Loucy (cell line): ENCODE measurements around the gene NOL9.
"Not testable (repeated sequence)": the region's sequence is repeated elsewhere in the genome, so short reads cannot be mapped to it uniquely, and the experiment has no call there.

Source experiments
- H2AFZ ChIP-seq: fragments of 200-600 bp; sonication (generic); 2 replicates; pipeline ENCODE4 v1.6.0; 2016; ENCODE audit warnings: antibody characterized with exemption, mild to moderate bottlenecking, low read length, moderate library complexity
- H3F3A ChIP-seq: fragments of 200-600 bp; 2 replicates; pipeline ENCODE4 v1.6.0; 2016; ENCODE audit warnings: antibody characterized with exemption, low read depth, mild to moderate bottlenecking
- H3K27me3 ChIP-seq: fragments of 200-600 bp; sonication (generic); 2 replicates; pipeline ENCODE4 v1.6.1; 2014; ENCODE audit warnings: low read length, mild to moderate bottlenecking; ENCODE audit not compliant: insufficient read depth, poor library complexity, severe bottlenecking
- H3K36me3 ChIP-seq: fragments of 200-600 bp; sonication (generic); 2 replicates; pipeline ENCODE4 v1.6.1; 2016; ENCODE audit warnings: low read length; ENCODE audit not compliant: insufficient read depth
- H3K4me1 ChIP-seq: fragments of 200-600 bp; sonication (generic); 2 replicates; pipeline ENCODE4 v1.5.1; 2014; ENCODE audit warnings: low read length, mild to moderate bottlenecking; ENCODE audit not compliant: insufficient read depth, poor library complexity, severe bottlenecking
- H3K4me2 ChIP-seq: fragments of 200-600 bp; sonication (generic); 2 replicates; pipeline ENCODE4 v1.6.0; 2014; ENCODE audit warnings: antibody characterized with exemption, low read length, low read depth, mild to moderate bottlenecking; ENCODE audit not compliant: poor library complexity, severe bottlenecking
- H3K4me3 ChIP-seq: fragments of 200-600 bp; sonication (generic); 2 replicates; pipeline ENCODE4 v1.5.1; 2014; ENCODE audit warnings: low read length, mild to moderate bottlenecking, mixed read lengths; ENCODE audit not compliant: poor library complexity, severe bottlenecking
- H3K79me2 ChIP-seq: fragments of 200-600 bp; sonication (generic); 2 replicates; pipeline ENCODE4 v1.6.1; 2014; ENCODE audit warnings: low read length; ENCODE audit not compliant: insufficient read depth
- H3K9ac ChIP-seq: fragments of 200-600 bp; sonication (generic); 2 replicates; pipeline ENCODE4 v1.6.0; 2014; ENCODE audit warnings: mild to moderate bottlenecking, low read depth, low read length, moderate library complexity; ENCODE audit not compliant: poor library complexity, severe bottlenecking
- H3K9me2 ChIP-seq: fragments of 200-600 bp; sonication (generic); replicated peaks from 2 replicates; pipeline ENCODE4 v1.6.1; 2016; ENCODE audit warnings: low read depth, low read length, mixed read lengths
- H3K9me3 ChIP-seq: fragments of 200-600 bp; sonication (generic); 2 replicates; pipeline ENCODE4 v1.6.1; 2014; ENCODE audit warnings: mild to moderate bottlenecking, antibody characterized with exemption, low read length, low read depth; ENCODE audit not compliant: insufficient read depth
- H4K20me1 ChIP-seq: fragments of 200-600 bp; sonication (generic); 2 replicates; pipeline ENCODE4 v1.6.0; 2014; ENCODE audit warnings: antibody characterized with exemption, low read length, mild to moderate bottlenecking; ENCODE audit not compliant: insufficient read depth, poor library complexity, severe bottlenecking
- CTCF ChIP-seq: fragments of 200-600 bp; sonication (generic); conservative IDR thresholded peaks from 2 replicates; pipeline ENCODE4 v1.5.1; 2014; ENCODE audit warnings: mild to moderate bottlenecking, antibody characterized with exemption, low read length
- EZH2phosphoT487 ChIP-seq: fragments of 200-600 bp; IDR thresholded peaks from 2 replicates; pipeline ENCODE4 v1.6.1; 2018; ENCODE audit warnings: antibody characterized with exemption, mild to moderate bottlenecking, moderate library complexity, borderline replicate concordance

The NOL9 gene

GRCh38 chr1:6601923-6602668 lies 47.8 kb upstream of the NOL9 start:
- no peaks in the 10 kb centered on the region for H3K9me3 ChIP-seq
- no peaks in the 10 kb centered on the region for H3K27me3 ChIP-seq
- H3K9me2 ChIP-seq, result no peaks in the 10 kb centered on the region
- 0 out of 2 replicates have a peak, but pooled peaks cover 5% of the 10 kb centered on the region for H3F3A ChIP-seq
- no peak for TF ChIP-seq EZH2phosphoT487
- TF ChIP-seq CTCF, result no peak
- peak overlapping the region; percentile 74 for H3K9ac ChIP-seq
- H3K4me3 ChIP-seq, result peak overlapping the region; percentile 81
- H3K4me1 ChIP-seq, result peaks cover 24% of the 10 kb centered on the region
- peaks cover 14% of the 10 kb centered on the region; the same call in 1 of the 2 replicates for H3K36me3 ChIP-seq
- H3K4me2 ChIP-seq, result peak overlapping the region; percentile 94
- H3K79me2 ChIP-seq, result peaks cover 53% of the 10 kb centered on the region
- H4K20me1 ChIP-seq, result peaks cover 29% of the 10 kb centered on the region
- H2AFZ ChIP-seq, result peak overlapping the region; percentile 94

- peaks cover 61% of the 10 kb centered on the region for H3K79me2 ChIP-seq
- H3K9me3 ChIP-seq, result no peaks in the 10 kb centered on the region
- peak overlapping the region; percentile 94 for H3K4me2 ChIP-seq
- H3K9me2 ChIP-seq, result no peaks in the 10 kb centered on the region
- peaks cover 19% of the 10 kb centered on the region; the same call in 1 of the 2 replicates for H3K36me3 ChIP-seq
- peaks cover 28% of the 10 kb centered on the region for H3K4me1 ChIP-seq
- peaks cover 34% of the 10 kb centered on the region for H4K20me1 ChIP-seq
- H3F3A ChIP-seq, result 0 out of 2 replicates have a peak, but pooled peaks cover 5% of the 10 kb centered on the region
- H3K27me3 ChIP-seq, result no peaks in the 10 kb centered on the region
- peak overlapping the region; percentile 94 for H2AFZ ChIP-seq
- H3K4me3 ChIP-seq, result peak overlapping the region; percentile 81
- TF ChIP-seq EZH2phosphoT487, result no peak
- TF ChIP-seq CTCF, result 0 out of 2 replicates have a peak, but pooled peaks have one; percentile 18
- peak overlapping the region; percentile 74 for H3K9ac ChIP-seq
Observed at GRCh38 chr1:6601049-6601922, 47.0 kb upstream of the NOL9 start.

- Histone ChIP-seq H3K4me3 (peak overlapping the region; percentile 81), H3K4me2 (peak overlapping the region; percentile 94), H3K9me2 (no peaks in the 10 kb centered on the region), H3K4me1 (peaks cover 28% of the 10 kb centered on the region), H3F3A (0 out of 2 replicates have a peak, but pooled peaks cover 5% of the 10 kb centered on the region), H2AFZ (peak overlapping the region; percentile 94), H3K36me3 (peaks cover 26% of the 10 kb centered on the region; the same call in 1 of the 2 replicates), H3K79me2 (peaks cover 69% of the 10 kb centered on the region), H3K9me3 (no peaks in the 10 kb centered on the region), H3K9ac (peak overlapping the region; percentile 74), H4K20me1 (peaks cover 36% of the 10 kb centered on the region), H3K27me3 (no peaks in the 10 kb centered on the region)
- TF ChIP-seq EZH2phosphoT487 (no peak), CTCF (no peak)
Observed at GRCh38 chr1:6600410-6601048, 46.2 kb upstream of the NOL9 start.

- Histone ChIP-seq H3K9ac (peak overlapping the region; percentile 74), H3K4me1 (peaks cover 28% of the 10 kb centered on the region), H3K79me2 (peaks cover 69% of the 10 kb centered on the region), H3K4me3 (peak overlapping the region; percentile 81), H3K36me3 (peaks cover 30% of the 10 kb centered on the region; the same call in 1 of the 2 replicates), H4K20me1 (peaks cover 41% of the 10 kb centered on the region), H3K4me2 (peak overlapping the region; percentile 94)
- H3K27me3 ChIP-seq, H3K9me2 ChIP-seq, H3K9me3 ChIP-seq, H2AFZ ChIP-seq, H3F3A ChIP-seq: not testable (repeated sequence)
Observed at GRCh38 chr1:6599991-6600390, 45.7 kb upstream of the NOL9 start.
